Measurements from ENCODE around the gene ILF3.

DNA sequence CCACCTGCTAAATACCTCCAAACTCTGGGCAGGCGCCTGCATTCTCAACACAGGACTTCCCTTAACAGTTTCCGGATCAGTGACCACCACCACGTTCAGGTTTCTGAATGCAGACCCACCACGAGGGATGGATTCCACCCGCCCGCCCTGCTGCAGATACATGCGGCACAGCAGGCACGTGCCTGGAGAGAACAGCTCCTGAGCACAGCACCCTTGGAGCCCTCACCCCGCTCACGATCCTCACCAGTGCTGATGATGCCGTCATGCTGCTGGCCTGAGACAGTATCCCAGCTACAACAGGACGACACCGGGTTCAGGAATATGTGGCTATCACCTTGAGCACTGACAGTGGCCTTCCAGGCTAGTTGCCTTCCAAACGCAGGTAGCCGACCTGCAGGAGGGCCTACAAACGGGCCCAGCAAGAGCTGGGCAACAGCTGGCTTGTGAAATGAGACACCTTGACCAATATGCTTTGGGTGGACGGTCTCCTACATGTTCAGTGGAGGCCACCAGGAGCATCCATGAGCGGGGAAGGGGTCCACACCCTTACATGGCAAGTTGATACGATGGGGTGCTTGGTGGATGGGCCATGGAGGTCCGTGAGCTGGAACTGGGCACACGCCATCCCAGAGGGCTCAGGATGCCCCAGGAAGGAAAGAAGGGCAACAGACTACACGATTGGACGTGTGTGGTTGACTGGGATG, 37.2 kb downstream of the ILF3 start:
- no peak for TF ChIP-seq CTCF (IDR thresholded peaks at IDR 0.05)
- no peak for TF ChIP-seq POLR2A (IDR thresholded peaks at IDR 0.05)
